HG03108 (cell line): ENCODE measurements around the gene RCBTB2.

Experiments
- ATAC-seq: cut with Tn5 transposase; IDR thresholded peaks from one replicate; pipeline ENCODE4 v1.9.1; 2021; ENCODE audit warnings: moderate library complexity; ENCODE audit not compliant: unreplicated experiment

Gene RCBTB2

DNA sequence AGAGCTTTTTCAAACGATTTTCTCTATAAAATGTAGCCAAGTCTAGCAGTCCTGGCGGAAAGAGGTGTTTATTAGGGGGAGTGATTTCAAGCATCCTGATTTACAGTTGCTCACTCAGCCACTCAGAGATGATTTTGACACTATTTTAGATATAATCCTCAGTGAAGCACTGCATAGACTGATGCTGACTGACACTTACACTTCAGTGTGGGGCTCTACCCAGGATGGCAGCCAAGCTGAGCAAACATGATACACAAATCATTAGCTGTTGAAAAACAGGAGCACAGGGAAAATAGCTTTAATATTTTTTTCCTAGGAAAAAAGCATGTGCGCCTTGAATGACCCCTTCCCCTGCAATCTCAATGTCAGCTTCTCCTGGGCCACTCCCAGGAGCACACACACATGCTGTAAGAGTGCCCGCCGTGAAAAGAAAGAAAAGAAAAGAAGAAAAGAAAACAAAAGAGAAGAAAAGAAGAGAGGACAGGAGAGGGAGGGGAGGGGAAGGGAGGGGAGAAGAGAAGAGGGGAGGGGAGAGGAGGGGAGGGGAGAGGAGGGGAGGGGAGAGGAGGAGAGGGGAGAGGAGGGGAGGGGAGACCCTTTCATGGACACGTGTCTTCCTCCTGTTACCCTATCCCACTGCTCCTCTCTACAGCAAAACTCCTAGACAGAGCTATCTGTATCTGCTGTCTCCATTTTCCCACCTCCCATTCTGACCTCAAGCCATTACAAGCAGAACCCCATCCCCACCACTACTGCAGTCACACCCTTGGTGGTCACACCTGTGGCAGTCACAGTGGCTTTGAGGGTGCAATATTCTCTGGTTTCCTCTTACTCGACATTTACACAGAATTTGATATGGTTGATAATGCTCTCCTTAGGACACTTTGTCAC, 36.4 kb downstream of the RCBTB2 start:
- ATAC-seq: no peak

DNA sequence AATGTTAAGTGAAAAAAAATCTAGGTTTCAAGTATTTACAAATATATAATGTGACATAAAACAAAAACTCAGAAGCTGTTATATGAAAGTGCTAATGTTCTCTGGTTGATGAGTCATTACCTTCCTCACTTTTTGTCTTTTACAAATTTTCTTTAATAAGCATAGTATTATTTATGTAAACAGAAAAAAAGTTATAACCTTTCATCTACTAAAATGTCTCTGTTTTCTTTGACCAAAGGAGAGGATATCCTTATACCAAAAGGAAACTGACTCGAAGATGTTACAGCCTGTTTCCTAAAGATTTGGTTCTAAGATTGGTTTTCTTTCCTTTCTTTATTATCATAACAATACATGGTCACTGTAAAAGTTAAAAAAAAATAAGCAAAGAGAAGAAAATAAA, 38.0 kb downstream of the RCBTB2 start:
- ATAC-seq: no peak

DNA sequence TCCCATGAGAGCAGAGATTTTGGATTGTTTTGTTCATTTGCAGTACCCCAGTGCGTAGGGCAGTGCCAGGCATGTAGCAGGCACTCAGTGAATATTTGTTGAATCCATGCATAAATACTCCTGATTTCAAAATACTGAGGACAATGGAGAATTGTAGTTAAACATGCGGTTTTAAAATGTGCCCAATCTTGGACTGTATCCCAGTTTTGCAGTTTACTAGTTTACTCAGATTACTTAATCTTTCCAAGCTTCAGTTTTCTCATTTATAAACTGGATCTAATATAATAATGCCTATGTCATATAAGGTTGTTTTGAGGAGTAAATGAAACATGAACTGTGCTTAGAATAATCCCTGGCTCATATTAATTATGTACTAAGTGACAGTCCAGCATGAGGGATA, 39.0 kb downstream of the RCBTB2 start:
- ATAC-seq: no peak

DNA sequence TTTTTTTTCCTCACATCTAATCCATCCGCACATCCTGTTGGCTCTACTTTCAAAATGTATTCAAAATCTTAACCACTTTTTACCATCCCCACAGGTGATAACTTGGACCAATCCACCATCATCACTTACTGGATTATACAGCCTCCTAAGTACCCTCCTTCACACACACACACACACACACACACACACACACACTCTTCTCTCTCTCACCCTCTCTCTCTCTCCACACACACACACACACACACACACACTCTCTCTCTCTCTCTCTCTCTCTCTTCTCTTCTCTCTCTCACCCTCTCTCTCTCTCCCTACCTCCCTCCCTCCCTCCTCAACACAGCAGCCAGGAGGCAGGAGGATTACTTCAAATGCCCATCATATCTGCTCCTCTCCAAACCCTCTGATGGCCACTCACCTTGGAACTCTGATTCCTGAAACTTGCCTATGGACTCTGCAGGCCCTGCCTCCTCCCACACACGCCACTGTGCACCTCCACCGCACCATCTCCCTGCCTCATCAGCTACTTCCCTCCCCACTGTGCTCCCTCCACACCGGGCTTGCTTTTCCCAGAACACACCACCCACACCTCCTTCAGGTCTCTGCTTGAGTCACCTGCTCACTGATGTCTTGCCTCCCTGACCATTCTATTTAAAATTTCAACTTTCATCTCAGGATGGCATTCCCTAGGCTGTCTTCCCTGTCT, 39.7 kb downstream of the RCBTB2 start:
- no peak for ATAC-seq

DNA sequence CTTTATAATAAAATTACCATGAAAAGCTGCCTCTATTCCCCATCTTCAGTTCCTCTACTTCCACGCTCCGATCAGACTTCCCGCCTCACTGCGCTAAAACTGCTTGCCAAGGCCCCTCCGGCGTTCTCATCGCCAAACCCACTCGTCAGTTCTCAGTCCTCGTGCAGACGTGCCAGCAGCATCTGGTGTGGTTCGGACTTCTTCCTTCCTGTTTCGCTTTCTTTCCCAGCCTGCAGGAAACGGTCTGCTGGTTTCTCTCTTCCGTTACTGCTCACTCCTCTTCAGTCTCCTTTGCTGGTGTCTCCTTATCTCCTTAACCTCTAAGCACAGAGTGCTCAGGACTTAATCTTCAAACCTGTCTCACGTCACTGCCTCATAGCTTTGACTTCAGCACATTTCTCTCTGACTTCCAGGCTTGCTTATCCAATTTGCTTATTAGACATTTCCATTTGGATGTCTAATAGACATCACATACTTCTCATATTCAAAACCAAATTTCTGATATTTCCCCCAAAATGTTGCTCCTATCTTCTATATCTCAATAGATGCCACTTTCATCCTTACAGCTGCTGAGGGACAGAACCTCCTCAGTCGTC, 40.3 kb downstream of the RCBTB2 start:
- peak; percentile 64 for ATAC-seq

DNA sequence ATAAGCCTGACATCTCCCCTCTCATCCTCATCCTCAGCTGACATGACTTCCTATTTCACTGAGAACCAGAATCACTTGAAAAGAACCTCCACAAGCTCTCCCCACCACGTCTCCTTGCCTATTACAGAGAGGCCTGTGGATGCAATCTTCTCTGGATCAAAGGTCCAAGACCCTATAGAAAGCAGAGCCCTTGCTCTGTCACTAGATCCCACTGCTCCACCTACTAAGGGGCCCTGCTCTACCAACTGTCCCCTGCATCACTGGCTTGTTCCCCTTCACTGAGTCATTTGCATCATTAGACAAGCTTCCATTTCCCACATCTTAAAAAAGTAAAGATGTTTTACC, 40.8 kb downstream of the RCBTB2 start:
- peak; percentile 41 for ATAC-seq

DNA sequence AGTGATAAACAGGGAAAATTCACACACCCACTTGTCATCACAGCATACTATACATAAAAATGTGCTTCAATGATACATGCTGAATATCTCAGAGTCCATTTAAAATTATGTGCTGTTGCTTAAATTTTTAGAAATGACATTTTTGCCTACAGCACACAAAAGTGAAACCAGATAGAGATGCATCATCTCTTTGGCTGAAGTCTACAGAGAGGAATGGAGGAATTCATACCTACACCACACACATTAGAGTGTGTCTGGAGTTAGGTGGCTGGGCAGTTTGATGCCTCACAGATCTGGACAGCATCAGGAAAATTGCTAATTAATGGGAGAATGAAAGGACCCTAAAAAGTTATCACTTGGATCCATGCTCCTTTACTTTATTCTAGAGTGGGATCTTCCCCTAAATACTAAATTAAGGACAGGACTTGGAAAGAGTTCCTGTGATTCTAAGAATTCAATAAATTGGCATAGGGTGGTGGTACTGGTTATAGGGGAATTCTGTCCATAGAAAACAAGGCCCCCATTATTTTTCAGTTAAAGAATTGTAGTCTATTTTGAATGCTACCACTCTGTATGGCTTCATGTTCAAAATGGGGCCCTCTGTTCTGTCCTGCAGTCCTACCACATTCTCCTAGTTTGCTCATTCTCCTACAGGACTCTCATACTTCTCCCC, 41.3 kb downstream of the RCBTB2 start:
- ATAC-seq: no peak

DNA sequence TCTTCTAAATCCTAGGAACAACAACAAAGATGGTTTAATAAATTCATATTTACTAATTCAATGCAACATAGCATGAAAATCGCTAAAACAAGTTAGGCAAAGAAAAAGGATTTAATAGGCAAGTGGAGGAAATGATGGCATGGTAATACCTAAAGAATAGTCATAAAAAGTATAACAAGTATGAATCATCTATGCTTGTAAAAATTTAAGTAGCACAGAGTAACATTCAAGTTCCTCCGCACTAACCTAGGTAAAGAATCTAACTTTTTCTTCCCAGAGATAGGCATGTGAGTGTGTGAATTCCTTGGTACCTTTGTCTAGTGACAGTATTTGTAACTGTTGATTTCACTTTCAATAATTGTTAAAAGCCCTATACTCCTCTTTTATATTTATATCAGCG, 42.6 kb downstream of the RCBTB2 start:
- no peak for ATAC-seq

DNA sequence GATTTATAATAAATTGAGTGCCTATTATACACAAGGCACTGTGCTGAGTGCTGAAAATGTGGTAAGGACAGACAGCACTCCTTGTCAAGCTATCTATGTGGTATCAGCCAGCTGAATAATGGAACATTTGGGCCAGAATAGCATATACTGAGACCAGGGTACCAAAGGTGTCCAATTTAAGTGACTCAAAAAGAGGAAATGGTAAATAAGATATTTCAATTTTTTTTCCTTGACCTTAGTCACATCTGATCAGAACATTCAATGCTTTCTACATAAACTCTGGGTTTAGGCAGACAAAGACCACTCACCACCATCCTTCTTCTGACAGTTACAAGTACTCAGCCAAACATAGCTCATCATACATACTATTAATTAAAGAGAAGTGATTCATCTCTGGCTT, 43.2 kb downstream of the RCBTB2 start:
- ATAC-seq: no peak

DNA sequence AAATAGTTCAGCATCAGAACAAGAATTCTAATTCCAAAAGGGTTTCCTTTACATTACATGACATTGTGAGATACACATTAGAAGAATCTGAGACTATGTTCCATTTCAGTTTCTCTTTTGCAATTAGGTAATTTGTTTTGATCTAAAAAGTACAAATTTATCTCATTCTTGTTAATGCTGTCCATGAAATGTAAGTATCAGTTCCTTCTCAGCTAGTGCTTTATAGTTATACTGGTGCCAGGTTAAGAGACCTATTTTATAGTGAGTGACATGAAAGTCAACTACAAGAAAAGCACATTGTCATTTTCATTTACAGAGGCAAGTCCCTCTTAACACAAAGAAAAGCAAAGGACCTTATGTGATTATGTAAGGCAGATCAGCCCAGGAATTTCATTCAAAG, 43.9 kb downstream of the RCBTB2 start:
- ATAC-seq: no peak

DNA sequence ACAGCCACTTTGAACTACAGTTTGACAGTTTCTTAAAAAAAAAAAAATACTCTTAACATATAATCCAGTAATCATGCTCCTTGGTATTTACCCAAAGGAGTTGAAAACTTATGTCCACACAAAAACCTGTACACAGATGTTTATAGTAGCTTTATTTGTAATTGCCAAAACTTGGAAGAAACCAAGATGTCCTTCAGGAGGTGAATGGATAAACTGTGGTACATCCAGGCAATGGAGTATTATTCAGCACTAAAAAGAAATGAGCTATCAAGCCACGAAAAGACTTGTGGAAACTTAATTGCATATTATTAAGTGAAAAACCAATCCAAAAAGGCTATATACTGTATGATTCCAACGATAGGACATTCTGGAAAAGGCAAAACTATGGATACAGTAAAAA, 44.9 kb downstream of the RCBTB2 start:
- ATAC-seq: no peak

DNA sequence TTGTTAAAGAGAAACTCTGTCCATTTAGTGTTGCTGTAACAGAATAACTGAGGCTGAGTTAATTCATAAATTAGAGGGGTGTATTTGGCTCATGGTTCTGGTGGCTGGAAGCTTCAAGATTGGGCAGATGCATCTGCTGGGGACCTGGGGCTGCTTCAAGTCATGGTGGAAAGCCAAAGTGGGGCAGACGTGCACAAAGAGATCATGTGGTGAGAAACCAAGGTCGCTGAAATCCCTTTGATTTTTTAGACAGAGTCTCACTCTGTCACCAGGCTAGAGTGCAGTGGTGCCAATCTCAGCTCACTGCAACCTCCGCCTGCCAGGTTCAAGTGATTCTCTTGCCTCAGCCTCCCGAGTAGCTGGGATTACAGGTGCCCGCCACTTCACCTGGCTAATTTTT, 46.0 kb downstream of the RCBTB2 start:
- no peak for ATAC-seq

DNA sequence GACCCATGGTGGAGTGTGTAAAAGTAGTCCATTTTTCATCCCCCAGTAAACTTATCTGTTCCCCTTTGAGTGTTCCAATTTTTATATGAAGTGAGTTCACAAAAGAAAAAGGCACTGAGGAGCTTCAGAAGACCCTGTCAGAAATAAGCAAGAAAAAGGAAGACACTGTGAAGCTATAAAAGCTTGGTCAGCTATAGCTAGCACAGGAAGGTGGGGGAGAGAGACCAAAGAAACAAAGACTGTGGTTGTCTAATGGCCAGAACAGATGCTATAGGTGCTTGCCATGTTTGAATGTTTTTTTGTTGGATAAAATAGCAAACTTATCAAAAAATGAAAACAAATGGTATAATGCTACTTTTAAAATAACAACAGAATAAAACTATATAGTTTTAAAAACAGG, 46.5 kb downstream of the RCBTB2 start:
- no peak for ATAC-seq

DNA sequence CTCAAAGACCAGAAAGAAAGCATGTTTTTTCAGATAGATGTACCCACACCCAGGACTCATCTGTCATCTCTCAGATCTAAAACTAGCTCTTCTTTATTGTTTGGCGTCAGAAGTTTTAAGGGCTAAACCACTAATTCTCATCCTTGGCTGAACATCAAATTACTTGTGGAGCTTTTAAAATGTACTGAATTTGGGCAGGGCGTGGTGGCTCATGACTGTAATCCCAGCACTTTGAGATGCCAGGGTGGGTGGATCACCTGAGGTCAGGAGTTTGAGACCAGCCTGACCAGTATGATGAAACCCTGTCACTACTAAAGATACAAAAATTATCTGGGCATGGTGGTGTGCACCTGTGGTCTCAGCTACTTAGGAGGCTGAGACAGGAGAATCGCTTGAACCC, 47.4 kb downstream of the RCBTB2 start:
- no peak for ATAC-seq

DNA sequence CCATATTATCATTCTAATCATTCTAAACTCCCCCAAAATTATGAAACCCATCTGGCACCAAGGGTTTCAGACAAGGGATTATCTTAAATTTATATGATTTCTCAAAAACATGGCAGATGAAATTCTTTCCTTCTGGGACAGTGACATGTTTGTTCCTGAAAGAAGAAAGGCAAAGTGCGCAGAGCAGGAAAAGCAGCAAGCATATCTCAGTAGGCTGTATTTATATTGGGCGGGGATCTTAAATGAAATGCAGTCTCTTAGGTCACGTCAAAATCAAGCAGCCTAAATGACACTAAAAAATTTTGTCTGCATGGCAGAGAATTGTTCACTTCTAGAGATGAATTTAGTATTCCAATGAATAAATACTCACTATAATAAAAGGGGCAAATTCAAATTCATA, 49.3 kb downstream of the RCBTB2 start:
- ATAC-seq: no peak

DNA sequence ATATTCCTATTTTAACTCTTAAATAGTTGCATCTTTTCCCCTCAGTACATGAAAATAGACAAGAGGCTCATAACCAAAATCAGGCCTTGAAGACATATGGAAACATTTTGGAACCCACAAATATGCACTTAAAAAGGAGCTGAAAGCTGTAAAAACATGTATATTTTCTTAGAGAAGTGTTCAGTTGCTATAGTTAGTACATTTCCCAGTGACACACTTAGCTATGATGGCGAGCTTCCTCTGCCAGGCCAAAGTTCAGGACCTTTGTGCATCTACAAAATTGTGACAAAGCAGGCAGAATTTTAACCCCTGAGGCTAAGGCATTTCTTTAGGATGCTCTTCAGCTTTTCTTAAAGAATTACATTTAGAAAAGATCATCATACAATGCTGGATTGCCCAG, 54.5 kb downstream of the RCBTB2 start:
- ATAC-seq: no peak

DNA sequence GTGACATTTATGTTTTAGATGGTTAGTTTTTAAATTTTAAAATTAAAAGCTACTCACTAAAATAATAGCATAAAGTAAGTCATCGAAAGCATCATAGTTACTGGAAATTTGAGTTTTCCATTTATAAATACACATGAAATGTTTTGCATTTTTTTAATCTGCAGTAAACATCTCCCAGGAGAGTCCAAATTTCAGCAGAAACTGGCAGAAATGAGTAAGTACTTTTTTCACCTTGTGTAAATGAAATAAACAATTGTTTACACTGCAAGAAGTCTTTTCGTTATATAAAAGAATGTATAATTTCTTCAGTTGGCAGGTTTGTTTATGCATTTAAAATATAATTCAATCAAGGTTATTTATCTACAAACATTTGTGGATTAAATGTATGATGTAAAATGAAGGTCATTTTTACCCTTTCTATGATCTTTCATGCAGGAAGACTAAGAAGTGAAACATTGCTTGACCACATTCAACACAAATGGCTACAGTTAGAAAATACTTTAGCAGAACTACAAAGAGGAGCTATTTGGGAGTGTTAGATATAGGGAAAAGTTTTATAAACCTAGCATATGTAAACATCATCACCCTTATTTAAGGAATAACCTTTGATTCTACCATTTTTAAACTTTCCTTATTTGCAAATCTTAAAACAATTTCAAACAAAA, 55.6 kb downstream of the RCBTB2 start:
- ATAC-seq: no peak

DNA sequence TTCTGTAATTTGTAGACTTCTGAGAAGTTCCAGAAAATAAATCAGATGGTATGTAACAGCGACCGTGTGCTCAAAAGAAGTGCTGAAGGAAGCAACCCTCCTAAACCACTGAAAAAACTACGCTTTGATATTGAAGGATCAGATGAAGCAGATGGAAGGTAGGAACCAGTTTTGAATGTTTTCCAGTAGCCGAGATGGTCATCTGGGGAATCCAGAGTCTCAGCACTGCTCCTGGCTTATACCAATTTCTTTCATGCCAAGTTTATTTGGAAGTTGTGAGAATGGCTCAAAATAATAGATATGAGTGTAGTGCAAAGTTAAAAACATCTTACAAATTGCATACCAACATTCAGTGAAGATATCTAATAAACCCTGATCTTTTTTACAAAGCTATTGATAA, 56.2 kb downstream of the RCBTB2 start:
- no peak for ATAC-seq

DNA sequence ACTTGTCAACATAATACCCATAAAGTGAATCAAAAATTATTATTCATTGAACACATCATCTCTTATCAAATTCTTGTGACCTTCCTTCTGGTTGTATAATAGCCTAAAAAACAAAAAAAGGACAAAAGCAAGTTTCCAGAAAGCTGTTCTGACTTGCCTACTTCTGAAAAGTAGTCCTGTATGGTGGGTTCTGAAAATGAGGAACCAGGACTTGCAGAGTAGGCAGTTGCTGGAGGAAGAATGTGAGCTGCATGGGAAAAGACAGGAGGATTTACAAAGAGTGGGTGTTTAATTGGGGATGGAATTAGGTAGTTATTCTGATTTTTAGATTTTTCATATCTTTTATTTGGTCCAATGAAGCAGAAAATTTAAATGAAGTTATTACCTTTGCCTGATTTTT, 56.7 kb downstream of the RCBTB2 start:
- no peak for ATAC-seq

DNA sequence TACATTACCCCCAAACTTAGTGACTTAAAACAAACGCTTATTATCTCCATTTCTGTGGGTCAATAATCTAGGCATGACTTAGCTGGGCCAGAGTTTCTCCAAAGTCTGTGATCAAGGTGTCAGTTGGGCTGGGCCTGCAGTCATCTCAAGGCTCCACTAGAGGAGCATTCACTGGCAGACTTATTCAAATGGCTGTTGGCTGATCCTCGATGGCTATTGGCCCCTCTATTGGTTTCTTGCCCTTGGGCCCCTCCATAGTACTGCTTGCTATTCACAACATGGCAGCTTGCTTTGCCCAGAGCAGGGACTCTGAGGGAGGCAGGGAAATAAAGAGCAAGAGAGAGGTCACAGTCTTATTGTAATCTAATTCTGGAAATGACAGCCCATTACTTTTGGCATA, 57.6 kb downstream of the RCBTB2 start:
- ATAC-seq: no peak

DNA sequence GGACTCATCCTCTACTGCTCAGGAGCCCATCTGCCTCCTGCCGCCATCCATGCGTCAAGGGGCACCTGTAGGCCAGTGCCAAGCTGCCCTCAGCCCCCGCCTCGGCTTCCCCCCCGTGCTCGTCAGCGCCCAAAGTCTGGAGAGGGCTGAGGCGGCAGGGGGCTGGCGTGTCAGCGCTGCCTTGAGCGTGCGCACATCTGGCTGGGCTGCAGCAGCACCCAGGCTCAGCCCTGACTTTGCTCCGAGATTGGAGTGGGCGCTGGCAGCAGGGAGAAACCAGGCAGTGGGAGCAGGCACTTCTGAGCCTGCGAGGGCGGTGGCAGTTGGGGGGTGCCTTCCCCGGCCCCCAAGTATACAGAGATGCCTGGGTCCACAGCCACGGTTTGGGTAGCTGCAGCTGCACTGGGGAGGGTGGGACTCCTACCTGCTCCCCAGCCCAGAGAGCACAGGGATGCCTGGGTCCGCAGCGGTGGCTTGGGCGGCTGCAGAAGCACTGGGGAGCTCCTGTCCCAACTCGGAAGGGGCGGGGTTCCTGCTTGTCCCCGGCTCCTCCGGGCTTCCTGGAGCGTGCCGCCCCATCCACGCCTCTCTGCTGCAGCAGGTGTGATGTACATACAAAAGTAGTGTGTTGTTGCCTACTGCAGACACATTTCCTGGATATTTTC, 75.2 kb downstream of the RCBTB2 start:
- no peak for ATAC-seq
